Esophagus squamous epithelium (tissue), 5 donors: ENCODE measurements around the gene ARID1A. TPM values are rescaled to one million over a fixed set of nuclear protein-coding genes. Genes with fewer than 3 reads are reported as not detected.

Experiments
- DNase-seq: peaks from one replicate; lab custom pipeline; 2025; lab: John Stamatoyannopoulos, UW
- H3K27ac ChIP-seq, 4 donors: fragments of 200-600 bp; sonication (generic); one replicate each; pipeline ENCODE4 v1.5.1; 2016 to 2019; ENCODE audit warnings: mild to moderate bottlenecking in 1 of 4
- H3K27me3 ChIP-seq, 4 donors: fragments of 200-600 bp; sonication (generic); 1 replicate in 3 of 4; 2 replicates in 1 of 4; pipeline versions ENCODE4 v1.5.1 to v1.6.0; 2017 to 2021; ENCODE audit warnings: antibody characterized with exemption in 1 of 4
- H3K36me3 ChIP-seq, 3 donors: fragments of 200-600 bp; sonication (generic); one replicate each; pipeline ENCODE4 v1.5.1; 2016 to 2019
- H3K4me1 ChIP-seq, 3 donors: fragments of 200-600 bp; sonication (generic); one replicate each; pipeline ENCODE4 v1.5.1; 2017 to 2019
- H3K4me3 ChIP-seq, 4 donors: fragments of 200-600 bp; sonication (generic); 1 replicate in 3 of 4; 2 replicates in 1 of 4; pipeline ENCODE4 v1.5.1; 2016 to 2019; ENCODE audit warnings: mild to moderate bottlenecking in 2 of 4, moderate library complexity in 1 of 4
- H3K9me3 ChIP-seq, 3 donors: fragments of 200-600 bp; sonication (generic); one replicate each; pipeline ENCODE4 v1.5.1; 2016 to 2019
- CTCF ChIP-seq, 6 experiments: fragments of 450-650 bp in 4 of 6; fragments of 200-600 bp in 2 of 6; sonication (generic) in 2 of 6; IDR thresholded peaks; one replicate each; pipeline ENCODE4 v1.5.1; 2016 to 2019; ENCODE audit warnings: antibody characterized with exemption in 6 of 6, mild to moderate bottlenecking in 4 of 6, moderate library complexity in 4 of 6
- POLR2A ChIP-seq, 4 donors: fragments of 450-650 bp; IDR thresholded peaks; one replicate each; pipeline ENCODE4 v1.6.1; 2017; ENCODE audit warnings: antibody characterized with exemption in 4 of 4, mild to moderate bottlenecking in 4 of 4, moderate library complexity in 3 of 4
- WGBS, 2 donors: methylation state at CpG; one replicate each; pipeline ENCODE4 v1.1.5; 2018; 5-methylcytosine and 5-hydroxymethylcytosine counted together
- intact Hi-C: fragments of 100-400 bp; cut with DNase I; formaldehyde crosslinking; loops from one replicate; pipeline ENCODE4 v1.15.0; 2022
- total RNA-seq, 4 donors: library from RNA; depleted of rRNA; stranded (reverse); fragments of >200 nt; gene quantifications; one replicate each; pipeline ENCODE4 v1.1.0, GENCODE V29; 2016
- donor health status: DM: yes; HTN: yes; CAD: no.

ARID1A gene
- total RNA-seq, 4 donors from 2014 or later = 23.9 to 60.2 (median 43.5) TPM

GRCh38 chr1:26684763-26685508 lies 10.9 kb upstream of the ARID1A start:
- WGBS, 2 donors = 79 to 94% methylated on average over 4 of the region's 4 CpGs
- DNase-seq = no peak
- H3K36me3 ChIP-seq = no peaks in the 10 kb centered on the region
- no peaks in the 10 kb centered on the region for H3K27me3 ChIP-seq
- no peak overlapping the region for H3K27ac ChIP-seq
- TF ChIP-seq CTCF (IDR thresholded peaks at IDR 0.05) (no peak), POLR2A (IDR thresholded peaks at IDR 0.05) (no peak)
- H3K4me3 ChIP-seq = no peak overlapping the region
- peaks cover 0 to 10% (median 0%) of the 10 kb centered on the region in 3 donors for H3K4me1 ChIP-seq
- intact Hi-C loops = no loop called here
- H3K9me3 ChIP-seq = no peaks in the 10 kb centered on the region

GRCh38 chr1:26686795-26687194 lies 9.0 kb upstream of the ARID1A start:
- no peaks in the 10 kb centered on the region for H3K27me3 ChIP-seq
- no peak for TF ChIP-seq POLR2A (IDR thresholded peaks at IDR 0.05)
- TF ChIP-seq CTCF (IDR thresholded peaks at IDR 0.05) = no peak

DNA sequence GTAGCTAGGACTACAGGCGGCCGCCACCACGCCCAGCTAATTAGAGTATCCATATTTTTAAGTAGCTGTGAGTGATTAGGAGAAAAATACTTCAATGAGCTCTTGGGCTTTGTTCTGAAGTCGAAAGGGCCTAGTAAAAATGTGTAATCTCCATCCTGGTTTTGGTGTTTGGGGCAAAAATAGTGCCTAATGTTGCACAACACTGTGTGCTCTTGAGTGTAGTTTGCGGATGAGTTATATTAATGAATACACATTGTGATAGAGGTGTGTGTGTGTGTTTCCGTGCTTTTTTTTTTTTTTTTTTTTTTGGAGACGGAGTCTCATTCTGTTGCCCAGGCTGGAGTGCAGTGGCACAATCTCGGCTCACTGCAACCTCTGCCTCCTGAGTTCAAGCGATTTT lies 6.3 kb upstream of the ARID1A start:
- no peak for DNase-seq
- Histone ChIP-seq H3K4me1 (peaks cover 12 to 44% (median 22%) of the 10 kb centered on the region in 3 donors), H3K36me3 (no peaks in the 10 kb centered on the region), H3K27ac (no peak overlapping the region), H3K27me3 (no peaks in the 10 kb centered on the region), H3K4me3 (no peak overlapping the region), H3K9me3 (no peaks in the 10 kb centered on the region)
- WGBS, 2 donors = 85 to 90% methylated on average over 8 to 9 of the region's 9 CpGs
- no peak for TF ChIP-seq CTCF (IDR thresholded peaks at IDR 0.05)
- no peak for TF ChIP-seq POLR2A (IDR thresholded peaks at IDR 0.05)
- intact Hi-C loops = no loop called here

More at GRCh38 chr1:26686795-26687194, 9.0 kb upstream of the ARID1A start:
- Histone ChIP-seq H3K27ac (no peak overlapping the region), H3K36me3 (no peaks in the 10 kb centered on the region), H3K4me1 (peaks cover 0 to 26% (median 8%) of the 10 kb centered on the region in 3 donors), H3K4me3 (no peak overlapping the region), H3K9me3 (no peaks in the 10 kb centered on the region)
- DNase-seq = no peak
- intact Hi-C loops = no loop called here
- WGBS, 2 donors = 0 to 20% methylated on average over 1 of the region's 1 CpG

- 79 to 84% methylated on average over 2 of the region's 2 CpGs for WGBS, 2 donors
- H3K27me3 ChIP-seq = no peaks in the 10 kb centered on the region
- intact Hi-C loops = loop anchor here (5.0 kb wide), 1 partner anchor 97 kb away; the partner anchor contains the start of gene PIGV
- H3K27ac ChIP-seq = no peak overlapping the region
- TF ChIP-seq CTCF (IDR thresholded peaks at IDR 0.05) (no peak), POLR2A (IDR thresholded peaks at IDR 0.05) (no peak)
- DNase-seq = no peak
- no peaks in the 10 kb centered on the region for H3K36me3 ChIP-seq
- no peak overlapping the region for H3K4me3 ChIP-seq
- H3K4me1 ChIP-seq = peaks cover 19 to 51% (median 27%) of the 10 kb centered on the region in 3 donors
- no peaks in the 10 kb centered on the region for H3K9me3 ChIP-seq
These were observed 5.7 kb upstream of the ARID1A start for GRCh38 chr1:26690157-26690556.

- Histone ChIP-seq H3K4me3 (no peak overlapping the region), H3K27me3 (no peaks in the 10 kb centered on the region), H3K4me1 (peaks cover 20 to 53% (median 27%) of the 10 kb centered on the region in 3 donors), H3K36me3 (no peaks in the 10 kb centered on the region), H3K9me3 (no peaks in the 10 kb centered on the region), H3K27ac (no peak overlapping the region)
- TF ChIP-seq POLR2A (IDR thresholded peaks at IDR 0.05) (no peak), CTCF (IDR thresholded peaks at IDR 0.05) (no peak)
- intact Hi-C loops = loop anchor here (5.0 kb wide), 1 partner anchor 97 kb away; the partner anchor contains the start of gene PIGV
- no peak for DNase-seq
These were observed 5.2 kb upstream of the ARID1A start for GRCh38 chr1:26690576-26691031.
